Measurements from ENCODE around the gene PLCD1.

DNA sequence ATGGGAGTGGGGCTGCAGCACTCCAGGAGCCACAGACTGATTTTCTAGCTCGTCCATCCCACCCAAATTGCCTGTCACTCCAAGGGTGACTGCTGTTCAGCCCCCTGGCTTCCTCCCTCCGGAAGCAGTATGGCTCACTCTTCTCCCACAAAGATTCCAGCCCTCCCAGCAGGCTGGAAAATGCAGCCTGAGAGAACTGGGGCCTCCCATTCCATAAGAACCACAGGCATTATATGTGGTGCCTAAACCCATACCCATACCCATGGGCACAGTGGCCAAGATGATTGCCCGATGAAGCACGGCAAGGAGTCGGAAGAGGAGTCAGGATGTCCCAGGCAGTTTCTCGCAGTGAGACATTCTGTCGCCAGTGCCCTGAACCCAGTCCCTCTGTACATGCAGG, 44.8 kb downstream of the PLCD1 start:
- TF ChIP-seq POLR2A (IDR thresholded peaks at IDR 0.05), result no peak
- TF ChIP-seq POLR2AphosphoS5 (IDR thresholded peaks at IDR 0.05), result no peak
